Neural cell (in vitro differentiated cells): ENCODE data around the gene CCDC88C. TPM values are rescaled to one million over a fixed set of nuclear protein-coding genes. Genes with fewer than 3 reads are reported as not detected.

Source experiments
- H2AFZ ChIP-seq: fragments of 200-600, 300-800 bp; sonication (generic), shearing (Covaris generic); 2 replicates; pipeline ENCODE4 v1.6.0; 2014; ENCODE audit warnings: low read depth, mild to moderate bottlenecking, antibody characterized with exemption, low read length, moderate library complexity
- H3F3A ChIP-seq: fragments of 200-600 bp; shearing (Covaris generic); 2 replicates; pipeline ENCODE4 v1.6.1; 2016; ENCODE audit warnings: mild to moderate bottlenecking, moderate library complexity, mixed read lengths, antibody characterized with exemption, low read length; ENCODE audit not compliant: insufficient read depth, poor library complexity, severe bottlenecking
- H3K27ac ChIP-seq: fragments of 200-600, 300-800 bp; sonication (generic), shearing (Covaris generic); 2 replicates; pipeline ENCODE4 v1.5.1; 2014; ENCODE audit warnings: mild to moderate bottlenecking, low read length, moderate library complexity
- H3K27me3 ChIP-seq: fragments of 300-800, 200-600 bp; sonication (generic), shearing (Covaris generic); 2 replicates; pipeline ENCODE4 v1.6.0; 2014; ENCODE audit warnings: mild to moderate bottlenecking, low read depth, low read length, moderate library complexity; ENCODE audit not compliant: insufficient read depth
- H3K36me3 ChIP-seq: fragments of 300-800, 200-600 bp; sonication (generic), shearing (Covaris generic); 2 replicates; pipeline ENCODE4 v1.5.1; 2014; ENCODE audit warnings: mild to moderate bottlenecking, antibody characterized with exemption, low read length, moderate library complexity; ENCODE audit not compliant: insufficient read depth
- H3K4me2 ChIP-seq: fragments of 300-800, 200-600 bp; sonication (generic), shearing (Covaris generic); 2 replicates; pipeline ENCODE4 v1.6.0; 2014; ENCODE audit warnings: mild to moderate bottlenecking, low read length
- H3K4me3 ChIP-seq: fragments of 300-800, 200-600 bp; sonication (generic), shearing (Covaris generic); 2 replicates; pipeline ENCODE4 v1.5.1; 2014; ENCODE audit warnings: mild to moderate bottlenecking, low read length, moderate library complexity
- H3K79me2 ChIP-seq: fragments of 200-600 bp; shearing (Covaris generic); replicated peaks from 2 replicates; pipeline ENCODE4 v1.6.0; 2014; ENCODE audit warnings: mild to moderate bottlenecking, low read length, moderate library complexity; ENCODE audit not compliant: insufficient read depth
- H3K9ac ChIP-seq: fragments of 300-800, 200-600 bp; sonication (generic), shearing (Covaris generic); 2 replicates; pipeline ENCODE4 v1.6.1; 2016; ENCODE audit warnings: mild to moderate bottlenecking, low read length, mixed read lengths
- H3K9me2 ChIP-seq: fragments of 200-600 bp; shearing (Covaris generic); 2 replicates; pipeline ENCODE4 v1.6.1; 2016; ENCODE audit warnings: mild to moderate bottlenecking, low read length, mixed read lengths; ENCODE audit not compliant: insufficient read depth
- H3K9me3 ChIP-seq: fragments of 200-600, 300-800 bp; sonication (generic), shearing (Covaris generic); 2 replicates; pipeline ENCODE4 v1.6.1; 2016; ENCODE audit warnings: mild to moderate bottlenecking, mixed run types, low read length, moderate library complexity, mixed read lengths
- H4K20me1 ChIP-seq: fragments of 200-600 bp; shearing (Covaris generic); 2 replicates; pipeline ENCODE4 v1.6.1; 2016; ENCODE audit warnings: mild to moderate bottlenecking, mixed run types; ENCODE audit not compliant: insufficient read depth
- CTCF ChIP-seq: fragments of 450-650 bp; IDR thresholded peaks from 2 replicates; pipeline ENCODE4 v1.5.1; 2014; ENCODE audit warnings: antibody characterized with exemption, mild to moderate bottlenecking, moderate library complexity; ENCODE audit not compliant: poor library complexity, severe bottlenecking
- EP300 ChIP-seq: fragments of 450-650 bp; conservative IDR thresholded peaks from 2 replicates; pipeline ENCODE4 v1.6.1; 2014; ENCODE audit warnings: antibody characterized with exemption, mild to moderate bottlenecking, moderate library complexity; ENCODE audit not compliant: poor library complexity, severe bottlenecking
- EZH2 ChIP-seq: fragments of 200-600, 300-800 bp; shearing (Covaris generic), sonication (generic); IDR thresholded peaks from 2 replicates; pipeline ENCODE4 v1.6.1; 2014; ENCODE audit warnings: antibody characterized with exemption, low read length, borderline replicate concordance, mild to moderate bottlenecking; ENCODE audit not compliant: insufficient read depth, poor library complexity, severe bottlenecking
- MXI1 ChIP-seq: fragments of 450-650 bp; conservative IDR thresholded peaks from 2 replicates; pipeline ENCODE4 v1.6.1; 2014; ENCODE audit warnings: antibody characterized with exemption, mild to moderate bottlenecking; ENCODE audit not compliant: poor library complexity, severe bottlenecking
- POLR2AphosphoS5 ChIP-seq: IDR thresholded peaks from 2 replicates; pipeline ENCODE4 v1.6.1; 2012
- RAD21 ChIP-seq: fragments of 450-650 bp; conservative IDR thresholded peaks from 2 replicates; pipeline ENCODE4 v1.6.1; 2014; ENCODE audit warnings: antibody characterized with exemption, mild to moderate bottlenecking, moderate library complexity
- REST ChIP-seq: IDR thresholded peaks from 2 replicates; pipeline ENCODE4 v1.6.1; 2012; ENCODE audit warnings: borderline replicate concordance
- SMC3 ChIP-seq: fragments of 450-650 bp; conservative IDR thresholded peaks from 2 replicates; pipeline ENCODE4 v1.6.1; 2014; ENCODE audit warnings: antibody characterized with exemption, mild to moderate bottlenecking, moderate library complexity; ENCODE audit not compliant: poor library complexity
- TAF1 ChIP-seq: IDR thresholded peaks from 2 replicates; pipeline ENCODE4 v1.6.1; 2012; ENCODE audit warnings: low read depth
- polyA plus RNA-seq: library from polyadenylated mRNA; depleted of rRNA; stranded (reverse); fragments of >200 nt; gene quantifications from 2 replicates; pipeline ENCODE4 v1.2.3, GENCODE V29; 2014

The CCDC88C gene
- polyA plus RNA-seq, 1 donor from 2014 or later = 20.1 TPM

- H3K4me2 ChIP-seq = no peak overlapping the region
- TF ChIP-seq REST = no peak
- no peak for TF ChIP-seq EZH2
- no peak for TF ChIP-seq RAD21
- TF ChIP-seq MXI1 = no peak
- TF ChIP-seq POLR2AphosphoS5 = no peak
- H3K36me3 ChIP-seq = peaks cover 4% of the 10 kb centered on the region
- no peak overlapping the region for H3K4me3 ChIP-seq
- H4K20me1 ChIP-seq = no peaks in the 10 kb centered on the region
- no peak overlapping the region for H2AFZ ChIP-seq
- no peak overlapping the region for H3K9ac ChIP-seq
- no peak overlapping the region for H3K27ac ChIP-seq
- H3F3A ChIP-seq = no peaks in the 10 kb centered on the region
- no peaks in the 10 kb centered on the region for H3K9me2 ChIP-seq
- H3K27me3 ChIP-seq = no peaks in the 10 kb centered on the region
- no peaks in the 10 kb centered on the region for H3K79me2 ChIP-seq
- no peaks in the 10 kb centered on the region for H3K9me3 ChIP-seq
These were observed 146.0 kb downstream of the CCDC88C start for GRCh38 chr14:91271639-91272038.

- Histone ChIP-seq H3K9ac (no peak overlapping the region), H2AFZ (no peak overlapping the region), H3K27ac (no peak overlapping the region), H3K79me2 (no peaks in the 10 kb centered on the region), H3K9me3 (no peaks in the 10 kb centered on the region), H3K4me3 (no peak overlapping the region), H3K4me2 (no peak overlapping the region), H3F3A (no peaks in the 10 kb centered on the region), H3K36me3 (no peaks in the 10 kb centered on the region), H4K20me1 (no peaks in the 10 kb centered on the region), H3K27me3 (no peaks in the 10 kb centered on the region), H3K9me2 (no peaks in the 10 kb centered on the region)
- TF ChIP-seq REST = no peak
- no peak for TF ChIP-seq SMC3
- no peak for TF ChIP-seq EZH2
- no peak for TF ChIP-seq RAD21
- TF ChIP-seq EP300 = no peak
- no peak for TF ChIP-seq MXI1
- TF ChIP-seq TAF1 = no peak
- no peak for TF ChIP-seq POLR2AphosphoS5
- TF ChIP-seq CTCF = no peak
These were observed 147.0 kb downstream of the CCDC88C start for GRCh38 chr14:91270619-91271018.
